NB4 (cell line): ENCODE results near the gene PTPN6.
A peak's percentile ranks its signal among the peaks of the same experiment; 100 is the strongest.

Experiments used
- DNase-seq: peaks from one replicate; pipeline ENCODE4 v3.0.0; 2010; ENCODE audit warnings: low read depth
- H3K4me3 ChIP-seq: one replicate; pipeline ENCODE4 v1.5.1; 2011; ENCODE audit warnings: mild to moderate bottlenecking, low read depth, low read length, moderate library complexity
- CTCF ChIP-seq: IDR thresholded peaks from one replicate; pipeline ENCODE4 v1.5.1; 2012; ENCODE audit warnings: low read depth, low read length
- MAX ChIP-seq: IDR thresholded peaks from 2 replicates; pipeline ENCODE4 v1.6.1; 2011; ENCODE audit warnings: low read depth, low read length
- MYC ChIP-seq: IDR thresholded peaks from 2 replicates; pipeline ENCODE4 v1.6.1; 2011; ENCODE audit warnings: low read depth, low read length
- POLR2A ChIP-seq: IDR thresholded peaks from 2 replicates; pipeline ENCODE4 v1.6.1; 2011; ENCODE audit warnings: mild to moderate bottlenecking; ENCODE audit not compliant: insufficient read length; ENCODE audit errors: extremely low read depth

The PTPN6 gene

GRCh38 chr12:6968426-6968825, 17.3 kb downstream of the PTPN6 start:
- no peak for DNase-seq
- peak overlapping the region; percentile 97 for H3K4me3 ChIP-seq
- no peak for TF ChIP-seq POLR2A
- no peak for TF ChIP-seq CTCF
- TF ChIP-seq MYC: no peak
- no peak for TF ChIP-seq MAX

- no peak for DNase-seq
- TF ChIP-seq POLR2A (no peak), MYC (no peak; the same call in 1 of the 2 replicates), CTCF (no peak), MAX (no peak)
- H3K4me3 ChIP-seq: peak overlapping the region; percentile 97
These were observed 19.0 kb downstream of the PTPN6 start for GRCh38 chr12:6970096-6970527.

- H3K4me3 ChIP-seq: no peak overlapping the region
- DNase-seq: no peak
- TF ChIP-seq MAX: no peak
These were observed 23.0 kb downstream of the PTPN6 start for GRCh38 chr12:6974180-6974579.

- no peak for DNase-seq
- no peak overlapping the region for H3K4me3 ChIP-seq
- no peak for TF ChIP-seq CTCF
- no peak for TF ChIP-seq POLR2A
- TF ChIP-seq MYC: no peak
- TF ChIP-seq MAX: no peak
These were observed 24.3 kb downstream of the PTPN6 start for GRCh38 chr12:6975297-6976032.

GRCh38 chr12:6977653-6978052, 26.5 kb downstream of the PTPN6 start:
- no peak for TF ChIP-seq POLR2A
- no peak for TF ChIP-seq MAX
- TF ChIP-seq CTCF: no peak
- TF ChIP-seq MYC: no peak
- no peak for DNase-seq
- H3K4me3 ChIP-seq: no peak overlapping the region

GRCh38 chr12:6978188-6978587, 27.0 kb downstream of the PTPN6 start:
- TF ChIP-seq MAX (no peak), POLR2A (peak; percentile 10)
- H3K4me3 ChIP-seq: no peak overlapping the region
- DNase-seq: no peak

GRCh38 chr12:6978611-6979011, 27.5 kb downstream of the PTPN6 start:
- no peak for DNase-seq
- TF ChIP-seq MAX (no peak), POLR2A (no peak), MYC (no peak), CTCF (no peak)
- no peak overlapping the region for H3K4me3 ChIP-seq
